ENCODE measurements around the gene CASP6.

DNA sequence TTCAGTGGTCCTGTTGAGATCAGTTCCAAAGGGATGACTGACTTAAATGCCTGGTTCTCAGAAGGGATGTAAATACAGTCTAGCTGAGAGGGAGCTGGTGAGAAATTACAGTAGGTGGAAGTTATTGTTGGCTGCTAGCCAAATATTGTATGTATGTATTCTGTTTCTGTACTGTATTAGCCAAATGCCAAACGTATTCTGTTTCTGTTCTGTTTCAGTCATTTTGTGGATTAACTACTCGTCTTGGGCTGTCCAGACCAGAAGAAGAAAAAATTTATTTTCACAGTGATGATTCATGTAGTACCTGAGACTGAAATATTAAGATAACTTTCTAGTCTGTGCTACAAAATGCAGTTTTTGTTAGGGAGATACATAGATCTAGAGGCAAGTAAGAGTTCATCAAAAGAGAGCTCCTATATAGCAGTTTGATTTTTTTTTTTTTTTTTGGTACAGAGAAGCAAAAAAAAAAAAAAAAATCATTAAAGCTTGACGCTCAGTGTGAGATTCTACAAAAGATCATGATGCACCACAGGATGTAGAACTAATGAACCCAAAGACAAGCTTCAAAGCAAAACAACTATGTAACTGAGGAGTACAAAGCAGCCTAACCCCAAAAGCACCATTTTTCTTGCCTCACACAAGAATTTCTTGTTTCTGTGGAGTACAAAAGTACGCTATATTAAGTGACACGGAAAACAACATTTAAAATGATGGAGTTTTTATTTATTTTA is 54.8 kb downstream of the CASP6 start:
- TF ChIP-seq, protein P1, sequence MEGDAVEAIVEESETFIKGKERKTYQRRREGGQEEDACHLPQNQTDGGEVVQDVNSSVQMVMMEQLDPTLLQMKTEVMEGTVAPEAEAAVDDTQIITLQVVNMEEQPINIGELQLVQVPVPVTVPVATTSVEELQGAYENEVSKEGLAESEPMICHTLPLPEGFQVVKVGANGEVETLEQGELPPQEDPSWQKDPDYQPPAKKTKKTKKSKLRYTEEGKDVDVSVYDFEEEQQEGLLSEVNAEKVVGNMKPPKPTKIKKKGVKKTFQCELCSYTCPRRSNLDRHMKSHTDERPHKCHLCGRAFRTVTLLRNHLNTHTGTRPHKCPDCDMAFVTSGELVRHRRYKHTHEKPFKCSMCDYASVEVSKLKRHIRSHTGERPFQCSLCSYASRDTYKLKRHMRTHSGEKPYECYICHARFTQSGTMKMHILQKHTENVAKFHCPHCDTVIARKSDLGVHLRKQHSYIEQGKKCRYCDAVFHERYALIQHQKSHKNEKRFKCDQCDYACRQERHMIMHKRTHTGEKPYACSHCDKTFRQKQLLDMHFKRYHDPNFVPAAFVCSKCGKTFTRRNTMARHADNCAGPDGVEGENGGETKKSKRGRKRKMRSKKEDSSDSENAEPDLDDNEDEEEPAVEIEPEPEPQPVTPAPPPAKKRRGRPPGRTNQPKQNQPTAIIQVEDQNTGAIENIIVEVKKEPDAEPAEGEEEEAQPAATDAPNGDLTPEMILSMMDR (IDR thresholded peaks at IDR 0.05) = no peak
- no peak for TF ChIP-seq POLR2A (IDR thresholded peaks at IDR 0.05)
